GM18868 (cell line): Measurements from ENCODE around the gene ZC3H7B.
A peak's percentile ranks its signal among the peaks of the same experiment; 100 is the strongest.
"Not testable (repeated sequence)": the region's sequence is repeated elsewhere in the genome, so short reads cannot be mapped to it uniquely, and the experiment has no call there.

ENCODE experiments used
- ATAC-seq: cut with Tn5 transposase; IDR thresholded peaks from one replicate; pipeline ENCODE4 v1.9.1; 2021; ENCODE audit warnings: mild to moderate bottlenecking, moderate library complexity; ENCODE audit not compliant: unreplicated experiment

The ZC3H7B gene, protein sequence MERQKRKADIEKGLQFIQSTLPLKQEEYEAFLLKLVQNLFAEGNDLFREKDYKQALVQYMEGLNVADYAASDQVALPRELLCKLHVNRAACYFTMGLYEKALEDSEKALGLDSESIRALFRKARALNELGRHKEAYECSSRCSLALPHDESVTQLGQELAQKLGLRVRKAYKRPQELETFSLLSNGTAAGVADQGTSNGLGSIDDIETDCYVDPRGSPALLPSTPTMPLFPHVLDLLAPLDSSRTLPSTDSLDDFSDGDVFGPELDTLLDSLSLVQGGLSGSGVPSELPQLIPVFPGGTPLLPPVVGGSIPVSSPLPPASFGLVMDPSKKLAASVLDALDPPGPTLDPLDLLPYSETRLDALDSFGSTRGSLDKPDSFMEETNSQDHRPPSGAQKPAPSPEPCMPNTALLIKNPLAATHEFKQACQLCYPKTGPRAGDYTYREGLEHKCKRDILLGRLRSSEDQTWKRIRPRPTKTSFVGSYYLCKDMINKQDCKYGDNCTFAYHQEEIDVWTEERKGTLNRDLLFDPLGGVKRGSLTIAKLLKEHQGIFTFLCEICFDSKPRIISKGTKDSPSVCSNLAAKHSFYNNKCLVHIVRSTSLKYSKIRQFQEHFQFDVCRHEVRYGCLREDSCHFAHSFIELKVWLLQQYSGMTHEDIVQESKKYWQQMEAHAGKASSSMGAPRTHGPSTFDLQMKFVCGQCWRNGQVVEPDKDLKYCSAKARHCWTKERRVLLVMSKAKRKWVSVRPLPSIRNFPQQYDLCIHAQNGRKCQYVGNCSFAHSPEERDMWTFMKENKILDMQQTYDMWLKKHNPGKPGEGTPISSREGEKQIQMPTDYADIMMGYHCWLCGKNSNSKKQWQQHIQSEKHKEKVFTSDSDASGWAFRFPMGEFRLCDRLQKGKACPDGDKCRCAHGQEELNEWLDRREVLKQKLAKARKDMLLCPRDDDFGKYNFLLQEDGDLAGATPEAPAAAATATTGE

DNA sequence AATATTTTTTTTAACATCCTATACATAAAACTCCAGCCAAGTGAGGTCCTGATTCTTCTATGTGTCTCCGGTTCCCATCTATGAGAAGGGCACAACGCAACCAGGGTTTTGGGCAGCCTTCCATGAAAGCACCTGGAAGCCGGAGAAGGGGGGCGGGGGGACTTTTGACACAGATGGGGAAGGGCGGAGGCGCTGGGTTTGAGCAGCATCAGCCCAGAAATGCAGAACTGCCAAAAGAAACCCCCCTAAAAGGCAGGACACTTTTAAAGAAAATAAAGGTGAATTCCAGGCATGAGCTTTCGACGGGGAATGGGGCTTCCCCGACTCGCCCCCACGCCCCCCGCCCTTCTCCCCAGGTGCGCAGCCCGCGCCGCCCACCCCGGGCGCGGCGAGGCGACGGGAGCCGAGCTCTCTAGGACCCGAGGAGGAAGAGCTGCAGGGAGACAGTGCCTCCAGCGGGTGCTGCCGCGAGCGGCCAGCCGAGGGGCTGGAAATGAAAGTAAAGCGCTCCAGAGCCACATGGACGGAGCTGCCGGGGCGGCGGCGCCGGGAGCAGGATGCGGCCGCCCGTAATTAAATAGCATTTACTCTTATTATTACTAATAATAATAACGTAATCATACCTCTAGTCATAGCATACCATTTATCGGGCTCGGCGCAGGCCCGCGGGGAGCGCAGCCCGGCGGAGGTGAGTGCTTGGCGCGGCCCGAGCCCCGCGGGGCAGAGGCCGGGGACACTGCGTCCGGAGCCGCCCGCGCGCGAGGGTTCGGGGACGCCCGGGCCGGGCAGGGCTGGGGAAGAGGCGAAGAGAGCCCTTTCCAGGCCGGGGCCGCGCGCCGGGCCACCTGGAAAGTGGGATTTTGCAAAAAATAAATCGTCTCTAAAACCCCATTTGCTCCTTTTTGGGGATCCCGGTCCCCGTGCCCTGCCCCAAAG is at the start of gene ZC3H7B:
Gene ZC3H7B, plus strand, starts transcription at position 441 of the 936 bp plus-strand sequence. CDS start 19,136 bp downstream, outside the sequence.
- peak; percentile 85 for ATAC-seq

DNA sequence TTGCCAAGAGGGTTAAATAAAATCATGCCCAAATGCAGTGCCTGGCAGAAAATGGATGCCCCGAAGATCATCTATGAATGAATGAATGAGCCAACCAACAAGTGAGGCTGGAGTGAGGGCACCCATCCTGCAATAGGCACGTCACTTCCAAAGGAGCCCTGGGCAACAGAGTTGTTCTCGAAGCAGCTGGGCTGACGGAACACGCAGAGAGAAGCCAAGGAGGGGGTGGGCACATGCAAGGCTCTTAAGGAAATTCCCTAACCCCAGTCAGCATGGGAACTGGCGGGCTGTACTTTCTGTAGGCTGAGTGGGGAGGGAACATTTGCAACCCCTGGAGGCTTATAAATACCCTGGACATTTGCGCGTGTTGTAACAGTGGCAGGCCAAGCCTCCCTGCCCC is 49.0 kb upstream of the ZC3H7B start:
- ATAC-seq, result no peak

DNA sequence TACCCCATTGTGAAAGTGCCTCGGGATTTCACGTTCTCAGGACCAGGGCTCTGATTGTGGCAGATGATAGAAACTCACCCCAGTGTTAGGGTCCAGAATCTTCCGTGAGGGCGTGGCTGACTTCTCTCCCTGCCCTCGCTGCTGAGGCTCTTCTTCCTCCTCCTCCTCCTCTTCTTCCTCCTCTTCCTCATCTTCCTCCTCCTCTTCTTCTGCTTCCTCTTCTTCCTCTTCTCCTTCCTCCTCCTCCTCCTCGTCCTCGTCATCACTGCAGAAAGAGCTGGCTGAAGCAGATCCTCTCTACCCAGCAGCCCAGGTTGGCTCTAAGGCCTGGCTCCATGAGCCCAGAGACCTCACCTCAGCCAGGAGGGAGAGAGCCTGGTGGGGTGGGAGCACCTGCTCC is 47.1 kb upstream of the ZC3H7B start:
- ATAC-seq, result no peak

DNA sequence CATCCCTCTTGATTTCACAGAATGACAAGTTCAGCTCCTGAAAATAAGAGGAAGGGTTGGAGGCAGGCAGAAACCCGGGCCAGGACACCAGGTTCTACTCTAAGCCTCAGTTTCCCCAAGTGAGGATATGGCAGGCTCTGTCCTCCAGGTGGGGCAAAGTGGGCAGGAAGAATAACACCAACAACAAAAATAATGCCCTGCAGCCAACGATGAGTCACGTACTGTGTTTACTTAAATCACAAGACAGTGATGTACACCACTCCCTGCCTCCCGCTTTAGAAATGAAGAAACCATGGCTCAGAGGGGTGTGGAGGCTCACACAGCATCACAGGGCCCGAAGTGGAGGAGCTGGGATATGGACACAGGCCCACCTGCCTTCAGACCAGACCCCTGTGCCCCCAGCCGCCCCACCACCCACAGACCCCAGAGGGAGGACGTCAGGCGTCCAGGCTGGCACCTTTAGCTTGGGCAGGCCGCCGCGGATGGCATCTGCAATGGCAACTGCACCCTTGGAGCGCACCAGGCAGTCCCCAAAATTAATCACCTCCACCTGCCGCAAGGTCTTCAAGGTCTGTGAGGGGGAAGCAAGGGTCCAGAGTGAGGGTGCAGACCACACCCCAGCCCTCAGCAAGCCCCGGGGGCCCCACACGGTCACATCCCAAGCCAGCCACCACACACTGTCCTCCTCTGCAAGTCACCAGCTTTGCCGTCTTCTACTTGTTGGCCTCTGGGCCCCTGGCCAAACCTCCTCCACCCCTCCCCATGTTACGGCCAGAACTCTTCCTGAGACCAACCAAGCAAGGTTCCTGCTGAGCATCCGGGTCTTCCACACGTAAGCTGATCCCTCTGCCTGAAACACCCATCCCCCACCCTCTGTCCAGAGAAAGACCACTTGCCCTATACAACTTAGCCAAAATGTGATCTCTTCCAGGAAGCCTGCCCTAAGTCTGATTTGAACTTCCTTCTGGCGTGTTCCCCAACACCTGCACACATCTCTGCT is 44.8 kb upstream of the ZC3H7B start:
- no peak for ATAC-seq

DNA sequence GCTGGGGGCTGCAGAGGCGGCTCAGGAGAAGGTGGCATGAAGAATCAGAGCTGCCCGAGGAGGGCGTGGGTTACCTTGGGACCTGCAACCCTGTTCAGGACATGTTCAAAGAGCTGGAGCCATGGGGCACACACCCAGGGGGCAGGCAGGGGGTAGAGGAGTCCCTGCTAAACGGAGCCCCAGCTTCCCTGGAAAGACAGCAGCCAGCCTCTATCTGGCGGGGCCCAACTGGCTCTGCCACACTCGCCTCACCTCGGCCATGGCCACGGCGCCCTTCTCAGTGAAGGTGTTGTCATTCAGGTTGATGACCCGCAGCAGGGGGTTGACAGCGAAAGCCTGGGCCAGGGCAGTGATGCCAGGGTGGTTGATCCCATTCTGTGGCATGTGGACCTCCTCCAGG is 43.6 kb upstream of the ZC3H7B start:
- ATAC-seq, result no peak

DNA sequence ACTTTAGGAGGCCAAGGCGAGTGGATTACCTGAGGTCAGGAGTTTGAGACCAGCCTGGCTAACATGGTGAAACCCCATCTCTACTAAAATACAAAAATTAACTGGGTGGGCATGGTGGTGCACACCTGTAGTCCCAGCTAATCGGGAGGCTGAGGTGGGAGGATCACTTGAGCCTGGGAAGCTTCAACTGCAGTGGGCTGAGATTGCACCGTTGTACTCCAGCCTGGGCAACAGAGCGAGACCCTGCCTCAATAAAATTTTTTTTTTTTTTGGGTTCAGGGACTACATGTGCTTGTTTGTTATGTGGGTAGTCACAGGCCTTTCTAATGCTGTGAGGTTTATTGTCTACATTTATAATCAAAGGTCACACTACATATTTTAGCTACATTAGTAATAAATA is 41.6 kb upstream of the ZC3H7B start:
- ATAC-seq, result not testable (repeated sequence)

DNA sequence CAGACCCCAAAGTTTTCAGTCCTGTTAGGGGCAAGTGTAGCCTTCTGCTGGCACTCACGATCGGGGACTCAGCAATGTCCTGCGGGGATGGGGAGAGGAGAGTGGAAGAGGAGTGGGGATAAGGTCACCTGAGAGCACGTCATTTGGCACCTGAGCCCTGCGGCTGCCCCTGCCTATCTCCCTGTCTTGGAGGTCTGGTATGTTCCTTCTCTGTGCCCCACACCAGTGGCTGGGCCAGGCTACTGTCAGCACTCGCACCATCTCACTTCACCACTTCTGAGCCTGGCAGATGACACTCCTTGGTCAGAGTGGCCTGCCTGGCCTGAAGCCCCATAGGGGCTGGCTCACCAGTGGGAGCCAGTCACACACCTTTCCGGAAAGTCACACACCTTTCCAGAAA is 40.5 kb upstream of the ZC3H7B start:
- ATAC-seq, result no peak

DNA sequence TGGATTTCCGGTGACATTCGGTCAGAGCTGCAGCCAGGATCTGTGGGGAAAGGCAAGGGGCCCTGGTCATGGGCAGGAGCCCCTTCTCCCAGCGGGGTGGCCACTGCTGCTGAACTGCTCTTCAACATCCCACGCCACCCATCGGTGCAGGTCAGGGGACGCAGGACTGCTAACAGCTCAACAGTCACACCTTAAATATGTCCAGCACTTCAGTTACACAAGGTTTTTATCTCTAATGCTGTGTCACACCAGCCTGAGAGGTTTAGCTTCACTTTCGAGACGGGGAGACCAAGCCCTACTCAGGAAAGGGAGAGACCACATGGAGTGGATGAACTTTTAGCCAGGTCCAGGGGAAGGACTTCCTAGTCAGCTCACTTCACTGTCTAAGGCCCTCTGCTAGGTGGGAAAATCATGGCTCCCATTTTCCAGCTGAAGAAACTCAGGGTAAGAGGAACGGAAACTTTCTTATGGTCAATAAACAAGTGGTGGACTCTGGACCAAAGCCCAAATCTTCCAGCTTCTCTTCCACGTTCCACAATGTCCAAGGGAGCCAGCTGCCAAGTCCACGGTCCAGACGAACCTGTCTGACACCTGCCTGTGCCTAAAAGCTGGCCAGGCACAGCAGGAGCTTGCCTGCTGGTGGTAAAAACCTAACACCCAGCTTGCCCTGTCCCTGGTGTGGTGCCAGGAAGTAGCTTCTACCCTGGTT is 39.6 kb upstream of the ZC3H7B start:
- ATAC-seq, result no peak

DNA sequence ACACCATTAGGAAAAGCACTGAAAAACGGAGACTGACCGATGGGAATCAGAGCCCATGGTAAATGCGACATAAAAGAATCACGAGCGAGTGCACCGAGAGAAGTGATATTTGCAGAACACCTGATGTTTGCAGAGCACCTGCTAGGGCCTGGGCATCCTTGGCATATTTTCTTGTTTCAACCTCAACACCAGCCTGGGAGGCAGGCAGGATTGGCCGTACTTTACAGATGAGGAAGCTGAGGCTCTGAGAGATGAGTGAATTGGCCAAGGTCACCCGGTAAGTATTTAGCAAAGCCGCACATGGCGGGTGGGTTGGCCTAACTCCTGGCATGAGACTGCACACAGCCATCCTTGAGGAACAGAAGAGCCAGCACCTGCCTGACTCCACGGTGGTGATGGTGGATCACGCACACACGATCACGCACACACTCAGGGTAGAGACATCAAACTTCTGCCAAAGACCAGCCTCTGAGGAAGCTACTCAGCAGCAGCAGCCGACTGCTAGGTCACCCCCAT is 39.0 kb upstream of the ZC3H7B start:
- ATAC-seq, result no peak

DNA sequence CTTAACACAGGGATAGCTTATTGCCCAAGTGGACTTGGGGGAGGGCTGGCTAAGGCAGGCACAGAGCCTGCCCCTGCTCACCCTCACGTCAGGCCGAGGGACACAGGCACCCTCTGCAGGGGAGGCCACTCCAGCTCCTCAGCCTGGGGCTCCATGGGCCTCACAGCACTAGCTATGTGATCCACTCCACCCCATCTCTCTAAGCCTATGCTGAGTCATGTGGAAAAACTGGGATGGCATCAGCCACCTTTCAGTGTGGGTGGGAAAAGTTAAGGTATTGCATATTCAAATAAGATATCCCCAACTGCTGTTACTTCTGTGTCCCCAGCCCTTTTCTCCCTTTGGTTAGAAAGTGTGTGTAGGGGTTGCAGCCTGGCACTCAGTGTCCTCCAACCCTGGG is 37.6 kb upstream of the ZC3H7B start:
- ATAC-seq, result no peak

DNA sequence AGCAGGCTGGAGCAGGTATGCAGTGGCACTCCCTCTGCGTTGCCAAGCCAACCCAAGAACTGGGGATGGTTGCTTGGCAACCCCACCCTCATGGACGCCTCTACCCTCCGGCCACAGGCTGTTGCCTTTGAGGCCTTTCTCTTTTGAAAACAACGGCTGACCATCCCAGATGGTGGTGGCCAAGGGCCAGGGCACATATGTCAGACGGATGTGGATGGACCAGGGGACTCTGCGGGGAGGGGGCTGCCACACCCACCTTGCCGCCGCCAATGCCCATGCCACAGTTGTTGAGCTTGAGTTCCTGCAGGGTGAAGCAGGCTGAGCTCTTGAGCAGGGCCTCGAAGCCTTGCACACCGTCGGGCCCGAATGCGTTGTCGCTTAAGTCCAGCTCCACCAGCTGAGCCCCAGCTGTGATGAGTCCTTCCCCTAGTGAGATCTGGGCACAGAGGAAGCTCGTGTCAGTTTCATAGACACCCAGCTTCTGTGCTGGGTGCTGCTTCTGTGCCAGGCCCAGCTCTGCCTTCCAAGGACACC is 36.9 kb upstream of the ZC3H7B start:
- no peak for ATAC-seq

DNA sequence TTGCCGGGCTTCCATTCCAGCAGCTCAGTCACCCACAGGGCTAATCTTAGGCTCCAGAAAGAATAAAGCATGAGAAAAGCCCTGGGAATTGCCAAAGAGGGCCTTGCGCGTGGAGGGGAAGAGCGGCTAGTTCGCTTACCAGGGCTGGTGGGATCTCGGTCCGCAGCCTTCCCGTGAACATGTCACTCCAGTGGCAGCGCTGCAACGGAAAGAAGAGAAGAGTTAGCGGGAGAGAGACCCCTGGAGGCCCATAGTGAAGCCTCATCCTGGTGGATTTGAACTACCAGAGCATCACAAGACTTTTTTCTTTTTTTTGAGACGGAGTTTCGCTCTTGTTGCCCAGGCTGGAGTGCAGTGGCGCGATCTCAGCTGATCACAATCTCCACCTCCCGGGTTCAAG is 33.4 kb upstream of the ZC3H7B start:
- no peak for ATAC-seq

DNA sequence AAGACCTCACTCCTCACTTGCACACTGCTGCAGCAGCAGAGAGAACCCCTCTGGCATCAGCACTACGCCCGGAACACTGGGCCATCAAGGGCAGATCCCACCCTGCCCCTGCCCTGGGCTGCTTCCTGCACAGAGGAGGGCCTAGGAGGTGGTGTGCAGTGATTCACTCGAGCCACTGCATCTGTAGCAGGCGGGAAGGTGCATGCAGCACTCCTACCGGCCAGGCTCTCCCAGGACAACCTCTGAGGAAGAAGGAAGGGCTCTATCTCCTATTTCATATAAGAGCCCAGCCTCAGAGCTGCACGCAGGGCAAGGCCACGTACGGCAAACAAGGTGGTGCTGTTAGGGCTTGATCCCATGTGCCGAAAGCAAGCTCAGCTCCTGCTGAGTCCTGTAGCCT is 29.5 kb upstream of the ZC3H7B start:
- no peak for ATAC-seq

DNA sequence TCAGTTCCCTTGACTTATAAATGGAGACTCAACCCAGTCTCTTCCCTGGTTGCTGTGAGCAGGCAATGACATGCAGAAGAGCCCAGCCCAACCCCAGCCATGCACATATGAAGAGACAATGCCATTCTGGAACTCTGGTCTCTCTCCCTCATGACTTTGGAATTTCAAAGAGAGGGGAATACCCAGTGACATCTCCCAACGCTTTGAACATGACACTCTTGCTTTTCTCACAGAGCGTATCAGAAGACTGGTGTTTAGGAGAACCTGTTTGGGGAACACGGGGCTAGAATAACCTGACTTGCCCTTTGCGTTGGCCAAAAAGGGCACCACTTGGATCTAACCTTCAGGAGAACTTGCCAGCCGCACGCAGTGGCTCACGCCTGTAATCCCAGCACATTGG is 28.2 kb upstream of the ZC3H7B start:
- ATAC-seq, result no peak

DNA sequence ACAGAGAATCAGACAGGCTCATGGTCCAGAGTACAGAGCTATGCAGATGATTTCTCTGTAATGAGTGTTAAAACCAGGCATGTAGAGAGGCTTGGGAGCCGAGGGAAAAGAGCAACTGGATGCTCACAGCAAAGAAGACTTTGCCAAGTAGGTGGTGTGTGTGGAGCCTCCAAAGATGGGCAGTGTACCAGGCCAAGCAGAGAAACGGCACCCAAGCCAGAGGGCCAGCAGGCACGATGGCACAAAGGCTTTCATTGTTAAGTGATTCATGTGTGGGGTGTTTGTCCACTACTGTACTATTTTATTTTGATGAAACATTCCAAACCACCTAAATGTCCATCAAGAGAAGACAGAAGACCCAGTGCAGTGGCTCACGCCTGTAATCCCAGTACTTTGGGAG is 26.5 kb upstream of the ZC3H7B start:
- ATAC-seq, result no peak

DNA sequence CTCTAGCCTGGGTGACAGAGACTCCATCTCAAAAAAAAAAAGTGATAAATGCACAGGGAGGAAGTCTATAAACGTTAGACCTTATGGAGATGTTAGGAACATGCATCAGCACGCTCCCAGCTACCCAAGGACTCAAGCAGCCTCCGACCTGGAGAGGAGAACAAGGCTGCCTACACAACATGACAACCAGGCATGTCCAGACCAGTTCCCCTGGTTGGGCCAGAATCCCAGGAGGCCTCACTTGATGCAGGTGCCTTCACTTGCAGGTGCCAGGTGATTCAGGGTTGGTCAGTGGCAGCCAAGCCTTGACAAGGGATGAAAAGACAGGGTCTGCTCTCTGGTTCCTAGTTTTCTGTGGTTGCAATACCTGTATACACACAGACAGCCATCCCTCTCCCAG is 21.3 kb upstream of the ZC3H7B start:
- ATAC-seq, result no peak

DNA sequence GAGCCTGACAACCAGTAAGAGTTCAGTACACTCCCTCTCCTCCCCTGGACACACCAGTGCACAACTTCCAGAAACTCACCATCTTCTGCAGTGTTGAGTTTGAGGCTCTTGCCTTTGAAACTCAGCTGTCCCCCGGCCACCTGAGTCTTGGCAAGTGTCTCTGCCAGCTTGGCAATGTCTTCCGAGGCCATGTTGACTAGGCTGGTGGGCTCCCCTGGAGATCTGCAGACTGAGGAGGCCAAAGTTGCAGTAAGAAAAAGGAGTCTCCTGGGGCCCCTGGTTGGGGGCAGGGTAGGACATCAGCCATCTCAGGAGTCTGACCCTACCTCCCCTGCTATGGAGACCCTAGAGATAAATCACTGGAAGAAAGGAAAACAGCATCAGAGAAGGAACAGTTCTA is 20.5 kb upstream of the ZC3H7B start:
- ATAC-seq, result no peak

DNA sequence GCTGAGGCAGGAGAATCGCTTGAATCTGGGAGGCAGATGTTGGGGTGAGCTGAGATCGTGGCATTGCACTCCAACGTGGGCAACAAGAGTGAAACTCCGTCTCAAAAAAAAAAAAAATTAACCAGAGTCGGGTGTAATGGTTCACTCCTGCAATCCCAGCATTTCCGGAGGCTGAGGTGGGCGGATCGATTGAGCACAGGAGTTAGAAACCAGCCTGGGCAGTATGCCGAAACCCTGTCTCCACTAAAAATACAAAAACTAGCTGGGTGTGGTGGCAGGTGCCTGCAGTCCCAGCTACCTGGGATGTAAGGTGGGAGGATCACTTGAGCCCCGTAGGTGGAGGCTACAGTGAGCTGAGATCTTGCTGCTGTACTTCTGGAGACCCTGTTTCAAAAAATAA is 16.9 kb upstream of the ZC3H7B start:
- no peak for ATAC-seq

DNA sequence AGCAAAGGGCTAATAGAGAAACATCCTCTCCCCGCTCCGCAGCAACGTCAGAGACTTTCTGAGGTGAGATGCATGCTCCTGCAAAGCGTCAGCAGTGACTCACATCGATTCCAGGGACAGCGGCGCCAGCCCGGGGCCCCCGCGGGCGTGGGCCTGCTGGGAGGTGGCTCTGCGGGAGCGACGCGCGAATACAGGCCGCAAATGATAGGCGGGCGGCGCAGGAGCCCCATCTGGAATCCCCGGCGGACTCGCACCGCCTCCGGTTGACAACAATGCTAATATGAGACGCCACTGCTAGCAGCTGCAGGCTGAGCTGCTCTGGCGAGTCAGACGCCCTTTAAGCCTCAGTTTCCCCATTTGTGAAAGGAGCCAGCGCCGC is 15.9 kb upstream of the ZC3H7B start:
- peak; percentile 8 for ATAC-seq
